HG03378 (cell line): ENCODE results near the gene TXK.

ENCODE experiments used
- ATAC-seq: cut with Tn5 transposase; IDR thresholded peaks from one replicate; pipeline ENCODE4 v1.9.1; 2021; ENCODE audit warnings: mild to moderate bottlenecking, moderate library complexity; ENCODE audit not compliant: unreplicated experiment

Gene TXK

DNA sequence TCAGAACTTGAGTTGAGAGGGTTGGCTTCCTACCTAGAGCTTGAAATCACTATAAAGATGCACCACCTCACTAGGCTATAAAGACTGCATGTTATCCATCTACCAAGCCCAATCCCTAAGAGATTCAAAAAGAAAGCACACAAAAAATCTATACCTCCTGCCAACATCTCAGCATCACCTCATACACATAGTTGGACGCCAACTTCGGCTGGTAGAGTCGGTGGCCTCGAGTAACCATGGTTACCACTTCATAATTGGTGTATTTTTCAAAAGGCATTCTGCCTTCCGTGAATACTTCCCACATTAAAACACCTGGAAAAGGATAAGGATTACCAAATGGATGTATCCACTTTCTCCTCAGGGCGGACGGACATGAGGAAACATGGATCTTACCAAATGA, 4.5 kb upstream of the TXK start:
- no peak for ATAC-seq

- ATAC-seq: no peak
Observed at GRCh38 chr4:48137846-48138245, 3.8 kb upstream of the TXK start.

GRCh38 chr4:48133669-48134068, 381 bp downstream of the TXK start:
- no peak for ATAC-seq

GRCh38 chr4:48131736-48132135, 2.3 kb downstream of the TXK start:
- no peak for ATAC-seq

- no peak for ATAC-seq
Observed at GRCh38 chr4:48130100-48130499, 4.0 kb downstream of the TXK start.

GRCh38 chr4:48129307-48130014, 4.6 kb downstream of the TXK start:
- ATAC-seq: no peak

GRCh38 chr4:48127682-48128404, 6.2 kb downstream of the TXK start:
- peak; percentile 96 for ATAC-seq

GRCh38 chr4:48127231-48127630, 6.8 kb downstream of the TXK start:
- ATAC-seq: no peak

- ATAC-seq: no peak
Observed at GRCh38 chr4:48126621-48127020, 7.4 kb downstream of the TXK start.

GRCh38 chr4:48124870-48125269, 9.2 kb downstream of the TXK start:
- no peak for ATAC-seq

- ATAC-seq: no peak
Observed at GRCh38 chr4:48122756-48123155, 11.3 kb downstream of the TXK start.

- no peak for ATAC-seq
Observed at GRCh38 chr4:48121180-48121579, 12.9 kb downstream of the TXK start.

GRCh38 chr4:48120132-48120531, 13.9 kb downstream of the TXK start:
- no peak for ATAC-seq

GRCh38 chr4:48119646-48120045, 14.4 kb downstream of the TXK start:
- ATAC-seq: no peak

DNA sequence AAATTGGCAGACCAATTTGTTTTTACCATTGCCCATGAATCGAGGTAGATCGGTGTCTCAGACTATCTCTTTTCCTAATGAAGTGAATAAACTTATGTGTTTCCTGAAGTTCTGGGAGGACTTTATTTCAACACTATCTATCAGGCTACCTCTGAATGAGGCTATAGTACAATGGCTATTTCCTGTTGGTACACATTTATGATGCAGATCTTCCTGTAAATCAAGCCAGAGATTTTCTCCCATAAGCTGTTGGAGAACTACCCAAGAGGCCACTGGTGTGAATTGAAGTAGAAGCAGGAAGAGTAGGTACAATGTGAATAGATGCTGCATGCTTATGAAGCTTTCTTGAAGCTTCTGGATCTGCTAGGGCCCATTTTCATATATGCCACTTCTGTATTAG, 16.0 kb downstream of the TXK start:
- no peak for ATAC-seq

DNA sequence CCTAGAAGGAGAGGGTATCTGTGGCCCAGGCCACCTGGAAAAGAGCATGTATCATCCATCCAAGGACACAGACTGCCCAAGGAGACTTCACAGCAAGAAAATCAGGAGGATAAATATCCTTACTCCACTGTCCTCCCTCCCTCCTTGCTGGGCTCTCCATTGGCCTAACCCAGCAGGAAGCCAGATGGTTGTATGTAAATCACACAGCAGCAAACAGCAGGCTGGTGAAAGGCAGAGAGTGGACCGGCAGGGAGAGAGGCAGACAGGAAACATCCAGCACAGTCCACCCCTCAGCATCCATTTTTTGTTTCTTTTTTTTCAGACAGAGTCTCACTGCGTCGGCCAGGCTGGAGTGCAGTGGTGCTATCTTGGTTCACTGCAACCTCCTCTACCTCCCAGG, 17.5 kb downstream of the TXK start:
- no peak for ATAC-seq

GRCh38 chr4:48114412-48114811, 19.6 kb downstream of the TXK start:
- no peak for ATAC-seq

GRCh38 chr4:48112017-48112667, 21.9 kb downstream of the TXK start:
- no peak for ATAC-seq

DNA sequence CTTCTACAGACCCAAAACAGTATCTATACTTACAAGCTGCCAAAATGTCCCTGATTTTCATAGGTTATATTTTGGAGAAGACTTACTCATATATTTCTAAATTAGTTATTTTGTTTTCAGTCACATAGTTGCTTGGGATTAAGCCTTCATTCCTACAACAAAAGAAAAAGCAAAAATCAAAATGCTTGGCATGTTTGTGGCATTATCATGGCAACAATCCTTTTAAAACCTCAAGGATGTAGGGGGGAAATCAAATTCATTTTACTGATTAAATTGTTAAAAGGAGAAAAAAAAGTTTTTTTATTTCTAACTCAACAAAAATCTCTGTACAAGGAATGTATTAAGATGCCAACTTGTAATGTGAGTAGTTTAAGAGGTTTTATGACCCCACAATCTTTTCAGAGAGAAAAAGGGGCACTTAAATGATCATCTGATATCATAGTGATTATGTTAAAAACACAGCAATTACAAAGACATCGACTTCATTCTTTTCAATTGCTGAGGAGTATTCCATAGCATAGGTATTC, 23.5 kb downstream of the TXK start:
- ATAC-seq: no peak

DNA sequence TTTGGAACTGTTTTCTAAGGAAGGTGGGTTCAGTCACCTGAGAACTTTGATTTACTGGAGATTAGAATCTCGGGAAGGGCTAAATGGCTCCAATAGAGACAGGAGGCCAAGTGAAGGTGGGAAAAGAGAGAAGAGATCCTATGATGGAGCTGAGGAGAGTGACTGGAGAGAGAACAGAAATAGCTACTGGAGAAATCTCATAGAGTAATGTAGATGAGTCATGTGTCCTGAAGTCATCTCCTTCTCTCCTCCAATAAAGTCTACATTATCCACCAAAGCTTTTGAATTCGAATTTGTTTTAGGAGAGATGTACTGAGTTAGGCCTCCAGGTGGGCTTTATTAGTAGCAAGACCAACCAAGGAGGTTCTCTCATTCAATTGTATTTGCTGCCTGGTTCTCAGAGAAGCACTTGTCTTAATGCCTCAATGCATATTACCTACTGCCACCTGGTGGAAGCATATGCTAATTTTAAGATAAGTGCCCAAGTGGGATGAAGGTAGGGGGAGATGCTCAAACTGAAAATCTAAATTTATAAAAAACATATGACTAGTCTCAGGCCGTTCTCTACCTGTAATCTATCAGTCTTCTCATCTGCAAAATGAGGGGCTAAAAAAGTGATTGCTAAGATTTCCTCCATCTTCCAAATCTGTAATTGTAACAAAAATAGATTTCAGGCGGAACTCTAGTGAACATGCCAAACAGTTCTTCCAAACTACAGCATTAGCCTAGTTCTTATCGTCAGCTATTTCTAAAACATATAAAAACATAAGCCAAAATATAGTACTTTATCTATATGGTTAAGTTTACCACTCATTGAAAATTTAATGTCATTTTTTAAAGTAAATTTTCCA, 24.4 kb downstream of the TXK start:
- peak; percentile 85 for ATAC-seq
